ENCODE results near the gene AKR1D1.

Gene AKR1D1

GRCh38 chr7:138116892-138117291 lies 40.6 kb downstream of the AKR1D1 start:
- Histone ChIP-seq H3K4me2 (ENCODE audit: low read depth, low read length) (no peak overlapping the region), H3K79me2 (ENCODE audit: low read length) (no peaks in the 10 kb centered on the region), H2AFZ (ENCODE audit: low read length) (no peak overlapping the region), H3K4me3 (ENCODE audit: low read length) (no peak overlapping the region), H3F3A (ENCODE audit: insufficient read depth, low read length) (no peaks in the 10 kb centered on the region), H3K27ac (ENCODE audit: low read length) (no peak overlapping the region), H3K9me2 (replicated peaks; ENCODE audit: insufficient read depth, low read length) (no peaks in the 10 kb centered on the region), H3K9me3 (replicated peaks; ENCODE audit: insufficient read depth, low read length) (no peaks in the 10 kb centered on the region), H3K27me3 (replicated peaks; ENCODE audit: insufficient read depth, low read length) (no peaks in the 10 kb centered on the region), H3K36me3 (replicated peaks; ENCODE audit: insufficient read depth, low read length) (no peaks in the 10 kb centered on the region), H4K20me1 (ENCODE audit: insufficient read depth, low read length) (no peaks in the 10 kb centered on the region), H3K4me1 (ENCODE audit: low read length) (no peaks in the 10 kb centered on the region), H3K9ac (ENCODE audit: low read length) (no peak overlapping the region)
- DNase-seq, result no peak
- no peak for TF ChIP-seq EZH2phosphoT487 (IDR thresholded peaks at IDR 0.05; ENCODE audit: low read length)

GRCh38 chr7:138120140-138120827 lies 44.0 kb downstream of the AKR1D1 start:
- DNase-seq, result no peak
- H2AFZ ChIP-seq (ENCODE audit: low read length), result no peak overlapping the region
- H3K79me2 ChIP-seq (ENCODE audit: low read length), result no peaks in the 10 kb centered on the region
- H3K9ac ChIP-seq (ENCODE audit: low read length), result no peak overlapping the region
- no peak for TF ChIP-seq CTCF (IDR thresholded peaks at IDR 0.05; ENCODE audit: low read length)
- TF ChIP-seq EZH2 (optimal IDR thresholded peaks at IDR 0.05; ENCODE audit: low read depth, low read length), result no peak
- no peak for TF ChIP-seq EZH2phosphoT487 (IDR thresholded peaks at IDR 0.05; ENCODE audit: low read length)
- no peak overlapping the region for H3K27ac ChIP-seq (ENCODE audit: low read length)
- H3K27me3 ChIP-seq (replicated peaks; ENCODE audit: insufficient read depth, low read length), result no peaks in the 10 kb centered on the region
- no peaks in the 10 kb centered on the region for H3K4me1 ChIP-seq (ENCODE audit: low read length)
- no peaks in the 10 kb centered on the region for H3K9me2 ChIP-seq (replicated peaks; ENCODE audit: insufficient read depth, low read length)
- H3K4me3 ChIP-seq (ENCODE audit: low read length), result no peak overlapping the region
- no peaks in the 10 kb centered on the region for H4K20me1 ChIP-seq (ENCODE audit: insufficient read depth, low read length)
- no peaks in the 10 kb centered on the region for H3K9me3 ChIP-seq (replicated peaks; ENCODE audit: insufficient read depth, low read length)
- no peak overlapping the region for H3K4me2 ChIP-seq (ENCODE audit: low read depth, low read length)
- no peaks in the 10 kb centered on the region for H3K36me3 ChIP-seq (replicated peaks; ENCODE audit: insufficient read depth, low read length)
- H3F3A ChIP-seq (ENCODE audit: insufficient read depth, low read length), result no peaks in the 10 kb centered on the region

- H3K4me2 ChIP-seq (ENCODE audit: low read depth, low read length), result no peak overlapping the region
- no peaks in the 10 kb centered on the region for H3K4me1 ChIP-seq (ENCODE audit: low read length)
- H3K27ac ChIP-seq (ENCODE audit: low read length), result no peak overlapping the region
- DNase-seq, result no peak
- no peak overlapping the region for H3K4me3 ChIP-seq (ENCODE audit: low read length)
- no peak for TF ChIP-seq EZH2 (optimal IDR thresholded peaks at IDR 0.05; ENCODE audit: low read depth, low read length)
- TF ChIP-seq CTCF (IDR thresholded peaks at IDR 0.05; ENCODE audit: low read length), result no peak
- TF ChIP-seq EZH2phosphoT487 (IDR thresholded peaks at IDR 0.05; ENCODE audit: low read length), result no peak
- H3K27me3 ChIP-seq (replicated peaks; ENCODE audit: insufficient read depth, low read length), result no peaks in the 10 kb centered on the region
- no peaks in the 10 kb centered on the region for H3K36me3 ChIP-seq (replicated peaks; ENCODE audit: insufficient read depth, low read length)
- H3K79me2 ChIP-seq (ENCODE audit: low read length), result no peaks in the 10 kb centered on the region
- no peaks in the 10 kb centered on the region for H3K9me3 ChIP-seq (replicated peaks; ENCODE audit: insufficient read depth, low read length)
- no peaks in the 10 kb centered on the region for H4K20me1 ChIP-seq (ENCODE audit: insufficient read depth, low read length)
- no peak overlapping the region for H3K9ac ChIP-seq (ENCODE audit: low read length)
- no peaks in the 10 kb centered on the region for H3K9me2 ChIP-seq (replicated peaks; ENCODE audit: insufficient read depth, low read length)
- no peak overlapping the region for H2AFZ ChIP-seq (ENCODE audit: low read length)
- no peaks in the 10 kb centered on the region for H3F3A ChIP-seq (ENCODE audit: insufficient read depth, low read length)
Measured at GRCh38 chr7:138122162-138122561, 45.9 kb downstream of the AKR1D1 start.

GRCh38 chr7:138125119-138125518 lies 48.9 kb downstream of the AKR1D1 start:
- Histone ChIP-seq H3F3A (ENCODE audit: insufficient read depth, low read length) (no peaks in the 10 kb centered on the region), H4K20me1 (ENCODE audit: insufficient read depth, low read length) (no peaks in the 10 kb centered on the region), H3K27ac (ENCODE audit: low read length) (no peak overlapping the region), H3K9ac (ENCODE audit: low read length) (no peak overlapping the region), H3K9me2 (replicated peaks; ENCODE audit: insufficient read depth, low read length) (no peaks in the 10 kb centered on the region), H3K4me3 (ENCODE audit: low read length) (no peak overlapping the region), H3K4me2 (ENCODE audit: low read depth, low read length) (no peak overlapping the region), H3K79me2 (ENCODE audit: low read length) (no peaks in the 10 kb centered on the region), H3K4me1 (ENCODE audit: low read length) (no peaks in the 10 kb centered on the region), H3K36me3 (replicated peaks; ENCODE audit: insufficient read depth, low read length) (no peaks in the 10 kb centered on the region), H3K9me3 (replicated peaks; ENCODE audit: insufficient read depth, low read length) (no peaks in the 10 kb centered on the region), H3K27me3 (replicated peaks; ENCODE audit: insufficient read depth, low read length) (no peaks in the 10 kb centered on the region), H2AFZ (ENCODE audit: low read length) (no peak overlapping the region)
- DNase-seq, result no peak
- TF ChIP-seq EZH2 (optimal IDR thresholded peaks at IDR 0.05; ENCODE audit: low read depth, low read length) (no peak), EZH2phosphoT487 (IDR thresholded peaks at IDR 0.05; ENCODE audit: low read length) (no peak), CTCF (IDR thresholded peaks at IDR 0.05; ENCODE audit: low read length) (no peak)
